ENCODE measurements around the gene NUP205. TPM values are rescaled to one million over a fixed set of nuclear protein-coding genes. Genes with fewer than 3 reads are reported as not detected.
"Not testable (repeated sequence)": the region's sequence is repeated elsewhere in the genome, so short reads cannot be mapped to it uniquely, and the experiment has no call there.

NUP205 gene
- total RNA-seq, 2 experiments from 2014 or later = 119 to 120 TPM

DNA sequence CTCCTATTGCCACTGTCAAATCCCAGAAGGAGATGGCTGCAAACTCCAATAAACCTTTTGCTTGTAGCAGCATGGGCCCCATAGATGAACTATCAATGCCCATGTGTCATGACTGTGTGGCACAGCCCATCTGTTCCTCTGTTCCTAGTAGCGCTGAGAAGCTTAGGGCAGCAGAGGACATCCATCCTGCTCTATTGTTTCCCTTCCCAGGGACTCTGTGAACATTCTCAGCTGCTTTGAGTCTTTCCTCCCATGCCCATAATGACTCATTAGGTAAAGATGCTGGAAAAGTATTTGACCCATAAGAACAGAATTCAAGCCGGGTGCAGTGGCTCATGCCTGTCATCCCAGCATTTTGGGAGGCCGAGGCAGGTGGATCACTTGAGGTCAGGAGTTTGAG lies 132.8 kb downstream of the NUP205 start:
- DNase-seq (no peak), ATAC-seq (no peak)
- H3K9me3 Mint-ChIP-seq (ENCODE audit: low read depth) = no peaks in the 10 kb centered on the region
- H3K4me3 Mint-ChIP-seq = no peak overlapping the region
- CTCF ChIA-PET = interaction anchor here (0.8 kb wide), 1 partner anchor 21 kb away, joined by 3 read pairs; no protein-coding TSS in a partner anchor
- H3K27me3 Mint-ChIP-seq = no peaks in the 10 kb centered on the region
- H3K36me3 Mint-ChIP-seq = peaks cover 4% of the 10 kb centered on the region
- no peak overlapping the region for H3K27ac Mint-ChIP-seq
- H3K4me1 Mint-ChIP-seq = no peaks in the 10 kb centered on the region

DNA sequence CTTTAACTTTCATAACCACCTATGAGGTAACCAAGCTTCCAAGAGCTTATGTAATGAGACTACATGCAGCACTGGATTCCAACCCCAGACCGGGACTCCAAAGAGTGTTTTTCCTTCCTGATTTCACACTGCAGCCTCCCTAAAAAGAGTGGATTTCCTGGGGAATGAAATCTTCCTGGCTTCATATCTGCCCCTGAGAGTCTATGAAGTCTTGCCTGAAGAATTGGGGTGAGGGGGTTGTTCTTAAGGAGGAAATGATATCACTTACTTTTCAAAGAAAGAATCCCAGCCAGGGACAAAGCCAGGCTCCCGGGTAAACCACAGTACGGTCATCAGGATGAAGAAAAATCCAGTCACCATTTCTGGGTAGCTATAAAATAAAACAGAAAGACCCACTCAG lies 134.3 kb downstream of the NUP205 start:
- CTCF ChIA-PET = interaction anchor here (1.0 kb wide), 2 partner anchors 9 to 18 kb away, joined by 3 to 4 read pairs; no protein-coding TSS in a partner anchor
- Mint-ChIP-seq H3K9me3 (ENCODE audit: low read depth) (no peaks in the 10 kb centered on the region), H3K36me3 (peaks cover 4% of the 10 kb centered on the region), H3K27ac (no peak overlapping the region), H3K4me1 (no peaks in the 10 kb centered on the region), H3K4me3 (no peak overlapping the region), H3K27me3 (no peaks in the 10 kb centered on the region)
- ATAC-seq = no peak
- DNase-seq = no peak

DNA sequence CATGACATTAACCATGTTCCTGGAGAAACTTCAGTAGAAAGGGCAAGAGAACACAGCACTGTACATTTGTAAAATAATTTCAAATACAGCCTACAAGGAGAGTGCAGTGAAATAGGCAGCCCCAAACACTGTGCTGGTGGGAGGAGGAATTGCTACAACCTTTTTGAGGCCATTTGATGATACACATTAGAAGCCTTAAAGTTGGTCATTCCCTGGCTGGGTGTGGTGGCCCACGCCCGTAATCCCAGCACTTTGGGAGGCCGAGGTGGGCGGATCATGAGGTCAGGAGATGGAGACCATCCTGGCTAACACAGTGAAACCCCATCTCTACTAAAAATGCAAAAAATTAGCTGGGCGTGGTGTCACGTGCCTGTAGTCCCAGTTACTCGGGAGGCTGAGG lies 134.9 kb downstream of the NUP205 start:
- H3K9me3 Mint-ChIP-seq (ENCODE audit: low read depth); H3K27me3 Mint-ChIP-seq; DNase-seq; H3K4me3 Mint-ChIP-seq; H3K4me1 Mint-ChIP-seq; ATAC-seq; H3K36me3 Mint-ChIP-seq; H3K27ac Mint-ChIP-seq: not testable (repeated sequence)
- CTCF ChIA-PET = interaction anchor here (1.0 kb wide), 1 partner anchor 18 kb away, joined by 4 read pairs; no protein-coding TSS in a partner anchor

DNA sequence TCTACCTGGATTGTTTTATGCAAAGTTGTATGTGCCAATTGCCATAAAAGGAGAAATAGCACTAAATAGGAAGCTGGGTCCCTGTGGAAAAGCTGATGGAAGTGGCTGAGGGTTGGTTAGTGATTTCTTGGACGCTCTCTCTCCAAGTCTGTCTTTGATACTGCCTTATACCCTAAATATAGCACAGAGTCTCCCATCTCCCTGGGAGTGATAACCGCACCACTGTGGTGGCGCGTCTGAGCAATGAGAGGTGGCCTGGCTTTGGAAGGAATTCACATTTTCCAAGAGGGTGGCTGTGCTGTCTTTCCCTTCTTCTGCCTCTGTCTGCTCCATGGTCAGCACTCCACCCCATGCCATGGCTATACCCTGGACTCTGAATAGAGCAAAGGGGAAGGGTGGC lies 135.8 kb downstream of the NUP205 start:
- ATAC-seq (no peak), DNase-seq (no peak)
- Mint-ChIP-seq H3K9me3 (ENCODE audit: low read depth) (no peaks in the 10 kb centered on the region), H3K4me3 (no peak overlapping the region), H3K4me1 (no peaks in the 10 kb centered on the region), H3K27me3 (no peaks in the 10 kb centered on the region), H3K36me3 (no peaks in the 10 kb centered on the region), H3K27ac (no peak overlapping the region)
- CTCF ChIA-PET = no interaction called here

DNA sequence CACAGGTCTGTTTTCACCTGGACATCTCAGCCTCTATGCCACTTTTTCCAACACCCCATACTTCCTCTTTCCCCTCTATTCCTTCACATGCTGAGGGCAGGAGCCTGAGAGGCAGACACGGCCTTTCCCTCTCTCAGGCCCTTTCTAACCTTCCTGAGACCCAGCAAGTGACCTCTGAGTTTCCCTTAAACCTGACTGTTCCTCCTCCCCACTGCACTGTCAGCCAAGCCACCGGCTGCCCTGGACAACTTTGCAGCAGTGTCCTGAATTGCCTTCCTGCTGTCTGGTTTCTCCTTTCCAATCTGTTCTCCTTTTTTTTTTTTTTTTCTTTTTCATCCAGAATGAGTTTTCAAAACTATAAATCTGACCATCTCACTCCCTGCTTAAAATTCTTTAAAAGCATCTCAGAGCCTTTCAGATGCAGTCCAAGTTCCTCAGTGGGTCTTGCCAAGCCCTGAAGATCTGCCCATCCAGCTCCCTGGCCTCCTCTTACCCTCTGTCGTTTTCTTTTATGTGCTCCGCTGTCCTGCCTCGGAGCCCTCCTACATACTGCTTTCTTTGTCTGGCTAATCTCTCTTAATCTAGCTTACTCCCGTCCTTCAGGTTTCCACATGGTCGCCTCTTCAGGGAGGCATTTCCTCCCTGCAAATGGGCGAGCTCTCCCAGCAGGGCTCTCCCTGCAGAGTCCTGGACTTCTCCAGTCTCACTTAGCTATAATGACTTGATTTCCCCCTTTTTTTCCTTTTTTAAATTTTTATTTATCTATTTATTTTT lies 139.7 kb downstream of the NUP205 start:
- CTCF ChIA-PET = no interaction called here
- no peaks in the 10 kb centered on the region for H3K27me3 Mint-ChIP-seq
- no peak overlapping the region for H3K4me3 Mint-ChIP-seq
- no peak overlapping the region for H3K27ac Mint-ChIP-seq
- H3K4me1 Mint-ChIP-seq = no peaks in the 10 kb centered on the region
- no peak for ATAC-seq
- DNase-seq = no peak
- no peaks in the 10 kb centered on the region for H3K36me3 Mint-ChIP-seq
- no peaks in the 10 kb centered on the region for H3K9me3 Mint-ChIP-seq (ENCODE audit: low read depth)

Other genes with a start within 250 kb of the NUP205 start
- gene CNOT4, start 47.8 kb upstream of the NUP205 start, total RNA-seq = 10 to 100 TPM; 21.1 to 26.5 TPM
- 10 to 100 TPM; 14.4 to 17.5 TPM for gene STMP1, start 104.6 kb downstream of the NUP205 start, total RNA-seq
- not detected for gene SLC13A4, start 170.3 kb downstream of the NUP205 start, total RNA-seq
- not detected for gene FAM180A, start 190.9 kb downstream of the NUP205 start, total RNA-seq

All from activated CD8-positive, alpha-beta memory T cell treated with anti-CD3 and anti-CD28 coated beads, Interleukin-2, amount 10 ng/mL, durations not matched to agents 7 days and 5 days (primary cell).